Measurements from ENCODE around the gene FKBP8.

The FKBP8 gene

GRCh38 chr19:18515959-18516358, 27.4 kb downstream of the FKBP8 start:
- no peak overlapping the region for H3K4me3 ChIP-seq (ENCODE audit: low read depth, low read length)
- no peak overlapping the region for H3K9ac ChIP-seq (ENCODE audit: low read depth, low read length)
- H3K4me1 ChIP-seq (ENCODE audit: control insufficient read depth, insufficient read depth, low read length) = peaks cover 5% of the 10 kb centered on the region

DNA sequence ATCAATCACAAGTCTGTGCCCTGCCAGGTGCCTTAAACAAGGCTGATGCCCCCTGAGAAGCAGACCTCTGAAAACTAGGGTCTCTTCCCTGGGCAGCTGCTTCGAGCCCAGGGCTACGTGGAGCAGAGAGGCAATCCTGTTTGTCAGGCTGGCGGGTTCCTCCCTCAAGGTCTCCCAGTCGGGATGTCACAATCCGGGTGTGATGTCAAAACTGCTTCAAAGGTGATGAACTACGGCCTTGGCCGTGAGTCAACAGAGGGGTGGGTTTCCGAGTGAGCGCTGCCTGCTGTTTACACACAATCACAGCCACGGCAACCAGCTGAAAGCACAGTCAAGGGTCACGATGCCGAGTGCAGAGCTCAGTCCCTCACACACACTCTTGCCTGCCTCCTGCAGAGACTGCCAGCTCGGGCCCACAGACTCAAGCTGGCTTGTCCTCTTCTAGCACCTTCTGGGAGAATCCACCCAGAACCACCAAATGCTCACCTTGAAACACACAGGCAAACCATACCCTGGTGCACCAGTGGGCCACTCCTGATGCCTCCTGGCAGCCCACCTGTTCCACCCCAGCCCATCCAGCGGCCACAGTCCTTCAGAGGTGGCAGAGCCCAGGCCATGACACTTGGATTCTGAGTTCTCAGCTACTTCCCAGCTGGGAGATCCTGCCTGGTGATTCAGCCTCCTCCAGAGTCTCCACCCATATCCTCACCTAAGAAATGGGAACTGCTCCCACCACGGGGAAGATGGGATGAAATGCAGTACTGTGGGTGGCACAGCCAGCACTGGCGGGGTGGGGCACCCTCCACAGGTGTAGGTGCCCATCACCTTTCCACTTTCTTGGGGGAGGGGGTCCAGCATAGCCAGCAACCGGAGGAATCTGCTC, 28.3 kb downstream of the FKBP8 start:
- Histone ChIP-seq H3K9me3 (ENCODE audit: control insufficient read depth, insufficient read depth, low read length) (no peaks in the 10 kb centered on the region), H3K9ac (ENCODE audit: low read depth, low read length) (no peak overlapping the region), H3K4me3 (ENCODE audit: low read depth, low read length) (no peak overlapping the region), H3K36me3 (ENCODE audit: control insufficient read depth, insufficient read depth, low read length) (no peaks in the 10 kb centered on the region), H3K27me3 (ENCODE audit: control insufficient read depth, insufficient read depth, low read length) (no peaks in the 10 kb centered on the region), H3K4me1 (ENCODE audit: control insufficient read depth, insufficient read depth, low read length) (peaks cover 4% of the 10 kb centered on the region)

More at GRCh38 chr19:18515959-18516358, 27.4 kb downstream of the FKBP8 start:
- H3K9me3 ChIP-seq (ENCODE audit: control insufficient read depth, insufficient read depth, low read length) = no peaks in the 10 kb centered on the region
- no peaks in the 10 kb centered on the region for H3K27me3 ChIP-seq (ENCODE audit: control insufficient read depth, insufficient read depth, low read length)
- no peaks in the 10 kb centered on the region for H3K36me3 ChIP-seq (ENCODE audit: control insufficient read depth, insufficient read depth, low read length)

DNA sequence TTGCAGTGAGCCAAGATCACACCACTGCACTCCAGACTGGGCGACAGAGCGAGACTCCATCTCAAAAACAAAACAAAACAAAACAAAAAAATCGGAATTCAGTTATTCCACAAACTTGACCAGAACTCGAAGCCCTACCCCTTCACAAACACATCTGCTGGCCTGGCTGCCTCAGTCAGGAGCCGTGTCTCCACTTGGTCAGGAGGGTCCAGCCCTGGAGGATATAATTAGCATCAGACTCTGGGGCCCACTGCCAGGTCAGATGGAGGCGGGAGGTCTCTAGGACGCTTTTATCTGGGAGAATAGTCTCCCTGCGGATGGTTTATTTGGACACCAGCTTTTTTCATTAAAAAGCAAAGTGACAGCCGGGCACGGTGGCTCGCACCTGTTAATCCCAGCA, 29.5 kb downstream of the FKBP8 start:
- Histone ChIP-seq H3K9me3 (ENCODE audit: control insufficient read depth, insufficient read depth, low read length) (no peaks in the 10 kb centered on the region), H3K36me3 (ENCODE audit: control insufficient read depth, insufficient read depth, low read length) (no peaks in the 10 kb centered on the region), H3K9ac (ENCODE audit: low read depth, low read length) (no peak overlapping the region), H3K4me1 (ENCODE audit: control insufficient read depth, insufficient read depth, low read length) (no peaks in the 10 kb centered on the region), H3K27me3 (ENCODE audit: control insufficient read depth, insufficient read depth, low read length) (no peaks in the 10 kb centered on the region), H3K4me3 (ENCODE audit: low read depth, low read length) (no peak overlapping the region)

DNA sequence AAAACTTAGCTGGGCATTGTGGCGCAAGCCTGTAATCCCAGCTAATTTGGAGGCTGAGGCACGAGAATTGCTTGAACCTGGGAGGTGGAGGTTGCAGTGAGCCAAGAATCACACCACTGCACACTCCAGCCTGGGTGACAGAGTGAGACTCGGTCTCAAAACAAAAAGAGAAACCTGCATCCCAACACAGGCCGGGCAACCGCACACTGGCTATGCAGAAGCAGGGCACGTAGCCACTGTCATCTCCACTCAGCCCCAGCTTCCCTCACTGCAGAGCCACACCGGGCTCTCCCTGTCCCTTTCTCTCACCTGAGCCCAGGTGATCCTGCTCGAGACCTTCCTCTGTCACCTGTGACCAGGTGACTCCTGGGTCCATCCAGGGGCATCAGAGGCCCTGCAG, 33.2 kb downstream of the FKBP8 start:
- H3K4me1 ChIP-seq (ENCODE audit: control insufficient read depth, insufficient read depth, low read length) = no peaks in the 10 kb centered on the region
- H3K4me3 ChIP-seq (ENCODE audit: low read depth, low read length) = no peak overlapping the region
- no peaks in the 10 kb centered on the region for H3K9me3 ChIP-seq (ENCODE audit: control insufficient read depth, insufficient read depth, low read length)

DNA sequence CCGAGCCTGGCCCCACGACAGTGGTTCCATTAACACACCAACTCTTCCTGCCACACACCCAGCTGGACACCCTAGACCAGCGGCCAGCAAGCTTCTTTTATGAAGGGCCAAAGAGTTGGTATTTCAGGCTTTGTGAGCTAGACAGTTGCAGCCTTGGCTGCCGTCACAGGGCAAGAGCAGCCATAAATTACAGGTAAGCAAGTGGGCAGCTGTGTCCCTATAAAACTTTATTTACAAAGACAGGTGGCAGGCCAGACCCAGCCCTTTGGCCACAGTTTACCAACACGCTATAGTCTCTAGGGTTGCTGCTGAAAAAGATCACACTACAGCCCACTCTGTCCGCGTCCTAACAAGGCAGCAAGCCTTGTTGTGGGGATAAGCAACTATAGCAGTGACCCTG, 34.8 kb downstream of the FKBP8 start:
- Histone ChIP-seq H3K4me3 (ENCODE audit: low read depth, low read length) (no peak overlapping the region), H3K4me1 (ENCODE audit: control insufficient read depth, insufficient read depth, low read length) (no peaks in the 10 kb centered on the region), H3K9ac (ENCODE audit: low read depth, low read length) (no peak overlapping the region), H3K27me3 (ENCODE audit: control insufficient read depth, insufficient read depth, low read length) (no peaks in the 10 kb centered on the region), H3K9me3 (ENCODE audit: control insufficient read depth, insufficient read depth, low read length) (no peaks in the 10 kb centered on the region), H3K36me3 (ENCODE audit: control insufficient read depth, insufficient read depth, low read length) (no peaks in the 10 kb centered on the region)

More for the DNA sequence above, 33.2 kb downstream of the FKBP8 start:
- Histone ChIP-seq H3K36me3 (ENCODE audit: control insufficient read depth, insufficient read depth, low read length) (no peaks in the 10 kb centered on the region), H3K27me3 (ENCODE audit: control insufficient read depth, insufficient read depth, low read length) (no peaks in the 10 kb centered on the region), H3K9ac (ENCODE audit: low read depth, low read length) (no peak overlapping the region)

DNA sequence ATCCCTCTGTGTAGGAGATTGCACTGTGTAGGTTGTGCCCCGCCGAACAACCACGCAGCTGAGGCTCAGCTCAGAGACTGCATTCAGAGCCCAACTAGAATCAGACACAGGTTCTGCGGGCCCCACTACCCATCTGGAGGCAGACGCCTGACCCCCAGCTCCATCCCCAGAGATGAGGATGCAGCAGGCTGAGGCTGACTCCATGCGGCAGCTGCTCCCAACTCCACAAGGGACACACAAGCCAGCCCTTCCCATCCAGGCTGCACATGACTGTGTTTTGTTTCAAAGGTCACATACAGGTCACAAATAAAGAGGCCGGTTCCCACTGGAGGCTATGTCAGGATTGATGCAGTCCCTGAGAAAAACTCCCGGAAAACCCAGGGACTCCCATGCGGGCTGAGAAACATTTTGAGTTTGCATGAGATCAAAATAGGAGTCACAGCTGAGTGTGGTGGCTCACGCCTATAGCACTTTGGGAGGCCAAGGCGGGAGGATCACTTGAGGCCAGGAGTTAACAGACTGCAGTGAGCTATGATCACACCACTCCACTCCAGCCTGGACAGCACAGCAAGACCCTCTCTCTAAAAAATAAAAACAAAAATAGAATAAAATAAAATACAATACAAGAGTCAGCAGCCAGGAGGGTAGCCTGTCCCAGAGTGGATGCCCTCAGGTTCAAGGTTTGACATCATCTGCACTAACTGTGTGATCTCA, 35.5 kb downstream of the FKBP8 start:
- no peak overlapping the region for H3K9ac ChIP-seq (ENCODE audit: low read depth, low read length)
- no peaks in the 10 kb centered on the region for H3K36me3 ChIP-seq (ENCODE audit: control insufficient read depth, insufficient read depth, low read length)
- H3K27me3 ChIP-seq (ENCODE audit: control insufficient read depth, insufficient read depth, low read length) = no peaks in the 10 kb centered on the region
- H3K4me3 ChIP-seq (ENCODE audit: low read depth, low read length) = no peak overlapping the region
- H3K9me3 ChIP-seq (ENCODE audit: control insufficient read depth, insufficient read depth, low read length) = no peaks in the 10 kb centered on the region
- H3K4me1 ChIP-seq (ENCODE audit: control insufficient read depth, insufficient read depth, low read length) = no peaks in the 10 kb centered on the region

DNA sequence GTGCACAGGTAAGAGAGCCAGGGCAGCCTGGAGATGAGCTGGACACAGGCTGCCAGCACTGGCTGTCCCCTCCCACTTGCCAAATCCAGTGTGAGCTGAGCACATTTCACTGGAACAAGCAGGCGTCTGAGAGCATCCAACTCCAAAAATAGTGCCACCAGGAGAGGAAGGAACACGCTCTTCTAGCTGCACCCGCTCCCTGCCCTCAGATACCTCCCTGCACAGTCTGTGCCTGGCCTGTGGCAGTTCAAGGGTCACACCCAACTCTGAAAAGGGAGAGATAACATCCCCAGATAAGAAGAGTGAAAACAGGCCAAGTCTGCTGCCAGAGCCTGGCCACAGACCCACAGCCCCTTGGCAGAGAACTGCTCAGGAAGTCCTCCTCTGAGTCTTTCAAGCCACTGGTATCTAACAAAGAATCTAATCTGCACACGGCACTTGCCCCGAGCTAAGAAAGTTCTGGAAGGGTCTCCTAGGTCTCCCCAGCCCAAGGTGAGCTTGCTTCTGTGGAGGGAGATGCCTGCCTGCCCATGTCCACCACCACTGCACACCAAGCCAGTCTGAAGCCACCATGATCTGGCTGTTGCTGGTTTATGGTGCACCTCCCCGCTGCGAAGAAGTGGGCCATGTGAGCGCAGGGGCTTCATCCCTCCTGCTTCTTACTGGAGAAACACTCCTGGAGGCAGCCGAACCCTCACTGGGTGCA, 36.2 kb downstream of the FKBP8 start:
- Histone ChIP-seq H3K4me3 (ENCODE audit: low read depth, low read length) (no peak overlapping the region), H3K4me1 (ENCODE audit: control insufficient read depth, insufficient read depth, low read length) (no peaks in the 10 kb centered on the region), H3K9me3 (ENCODE audit: control insufficient read depth, insufficient read depth, low read length) (no peaks in the 10 kb centered on the region), H3K27me3 (ENCODE audit: control insufficient read depth, insufficient read depth, low read length) (no peaks in the 10 kb centered on the region), H3K36me3 (ENCODE audit: control insufficient read depth, insufficient read depth, low read length) (no peaks in the 10 kb centered on the region), H3K9ac (ENCODE audit: low read depth, low read length) (peak overlapping the region; percentile 17)

DNA sequence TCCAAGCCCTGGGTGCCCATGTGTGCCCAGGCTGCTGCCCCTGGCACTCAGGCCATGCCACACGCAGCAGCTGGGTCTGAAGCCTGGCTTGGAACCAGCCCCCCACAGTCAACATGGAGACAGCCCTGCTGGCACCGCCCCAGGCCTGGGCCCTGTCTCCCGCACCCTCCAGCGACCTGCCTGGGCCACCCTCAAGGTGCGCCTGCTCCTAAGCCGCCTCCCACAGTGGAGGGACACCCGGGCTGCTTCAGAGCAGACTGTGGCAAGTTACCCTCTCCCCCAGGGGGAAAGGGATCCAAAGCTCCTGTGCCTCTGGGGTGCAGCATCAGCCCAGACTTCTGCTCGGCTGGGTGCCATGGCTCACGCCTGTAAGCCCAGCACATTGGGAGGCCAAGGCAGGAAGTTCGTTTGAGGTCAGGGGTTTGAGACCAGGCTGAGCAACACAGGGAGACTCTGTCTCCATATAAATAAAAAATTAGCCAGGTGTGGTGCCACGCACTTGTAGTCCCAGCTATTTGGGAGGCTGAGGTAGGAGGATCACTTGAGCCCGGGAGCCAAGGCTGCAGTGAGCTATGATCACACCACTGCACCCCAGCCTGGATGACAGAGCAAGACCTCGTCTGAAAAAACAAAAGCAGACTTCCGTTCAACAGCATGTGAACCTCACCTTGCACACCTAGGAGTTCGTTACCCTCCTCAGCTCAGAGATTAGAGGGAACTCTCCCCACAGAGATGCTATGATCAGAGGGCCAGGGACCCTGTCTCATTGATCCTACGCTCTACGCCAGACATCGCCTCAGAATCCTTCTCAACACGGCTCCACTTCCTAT, 37.1 kb downstream of the FKBP8 start:
- H3K9me3 ChIP-seq (ENCODE audit: control insufficient read depth, insufficient read depth, low read length) = no peaks in the 10 kb centered on the region
- H3K36me3 ChIP-seq (ENCODE audit: control insufficient read depth, insufficient read depth, low read length) = peaks cover 1% of the 10 kb centered on the region
- no peak overlapping the region for H3K4me3 ChIP-seq (ENCODE audit: low read depth, low read length)
- no peaks in the 10 kb centered on the region for H3K4me1 ChIP-seq (ENCODE audit: control insufficient read depth, insufficient read depth, low read length)
- H3K27me3 ChIP-seq (ENCODE audit: control insufficient read depth, insufficient read depth, low read length) = no peaks in the 10 kb centered on the region
- peak overlapping the region; percentile 17 for H3K9ac ChIP-seq (ENCODE audit: low read depth, low read length)

GRCh38 chr19:18504886-18505610, 38.3 kb downstream of the FKBP8 start:
- Histone ChIP-seq H3K9ac (ENCODE audit: low read depth, low read length) (no peak overlapping the region), H3K4me3 (ENCODE audit: low read depth, low read length) (no peak overlapping the region), H3K4me1 (ENCODE audit: control insufficient read depth, insufficient read depth, low read length) (no peaks in the 10 kb centered on the region), H3K9me3 (ENCODE audit: control insufficient read depth, insufficient read depth, low read length) (no peaks in the 10 kb centered on the region), H3K36me3 (ENCODE audit: control insufficient read depth, insufficient read depth, low read length) (peaks cover 4% of the 10 kb centered on the region), H3K27me3 (ENCODE audit: control insufficient read depth, insufficient read depth, low read length) (no peaks in the 10 kb centered on the region)

DNA sequence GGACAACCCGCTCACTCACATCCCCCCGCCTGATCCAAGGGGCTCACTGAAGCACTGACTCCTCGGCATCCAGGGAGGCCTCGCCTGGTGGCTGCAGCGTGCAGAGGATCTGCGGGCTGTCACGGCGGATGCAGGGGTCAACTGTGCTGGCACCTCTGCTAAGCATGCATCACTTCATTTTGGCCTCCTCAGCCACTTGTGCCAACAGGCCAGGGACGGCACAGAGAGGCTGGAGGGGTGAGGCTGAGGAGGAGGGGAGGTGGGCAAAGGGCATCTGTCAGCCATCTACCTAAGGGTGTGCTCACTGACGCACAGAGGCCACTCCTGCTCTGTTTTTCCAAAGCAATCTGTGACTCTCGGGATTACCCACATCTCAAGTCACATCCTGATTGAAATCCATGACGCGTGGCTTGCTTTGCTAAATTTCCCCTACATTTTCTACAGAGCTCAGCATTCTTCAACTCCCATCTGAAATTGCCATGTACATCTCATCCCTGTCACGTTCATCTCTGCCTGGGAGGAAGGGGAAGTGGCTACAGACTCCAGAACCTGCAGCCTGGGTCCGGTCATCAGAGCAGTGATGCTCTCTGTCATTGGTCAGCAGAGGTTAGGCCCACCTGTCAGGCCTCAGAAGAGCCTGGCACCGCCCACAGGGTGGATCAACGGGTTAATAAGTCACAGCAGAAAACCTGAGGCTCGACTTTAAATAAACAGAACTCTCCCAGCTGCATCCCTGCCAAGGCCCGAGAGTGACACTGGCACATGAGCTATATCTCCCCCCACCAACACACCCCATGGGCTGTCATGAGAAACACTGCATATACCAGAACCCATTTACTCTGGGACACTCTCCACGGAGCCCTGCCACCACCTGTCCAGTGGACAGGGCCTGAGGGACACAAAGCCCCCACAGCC, 39.1 kb downstream of the FKBP8 start:
- Histone ChIP-seq H3K9ac (ENCODE audit: low read depth, low read length) (no peak overlapping the region), H3K4me3 (ENCODE audit: low read depth, low read length) (no peak overlapping the region)

More for the DNA sequence above, 39.1 kb downstream of the FKBP8 start:
- no peaks in the 10 kb centered on the region for H3K9me3 ChIP-seq (ENCODE audit: control insufficient read depth, insufficient read depth, low read length)
- H3K36me3 ChIP-seq (ENCODE audit: control insufficient read depth, insufficient read depth, low read length) = peaks cover 4% of the 10 kb centered on the region
- H3K27me3 ChIP-seq (ENCODE audit: control insufficient read depth, insufficient read depth, low read length) = no peaks in the 10 kb centered on the region
- no peaks in the 10 kb centered on the region for H3K4me1 ChIP-seq (ENCODE audit: control insufficient read depth, insufficient read depth, low read length)
